Mucosa of descending colon (tissue), 3 donors: Measurements from ENCODE around the gene ANXA2R. TPM values are rescaled to one million over a fixed set of nuclear protein-coding genes. Genes with fewer than 3 reads are reported as not detected.

ENCODE experiments used
- ATAC-seq: fragments of 200-7000 bp; cut with Tn5 transposase; one replicate; pipeline ENCODE4 v1.9.1; 2020; ENCODE audit warnings: mild to moderate bottlenecking, moderate library complexity
- DNase-seq, 3 donors: peaks; one replicate each; pipeline ENCODE4 v3.0.0-alpha.2; 2020
- H3K36me3 ChIP-seq: fragments of 200-600 bp; one replicate; pipeline ENCODE4 v1.8.0; 2021; ENCODE audit warnings: low read depth, mild to moderate bottlenecking
- H3K4me1 ChIP-seq: fragments of 200-600 bp; one replicate; pipeline ENCODE4 v1.8.0; 2021; ENCODE audit warnings: low read depth, mild to moderate bottlenecking
- H3K4me3 ChIP-seq: fragments of 200-600 bp; one replicate; pipeline ENCODE4 v1.8.0; 2021; ENCODE audit warnings: mild to moderate bottlenecking
- H3K9me3 ChIP-seq: fragments of 200-600 bp; one replicate; pipeline ENCODE4 v1.8.0; 2021; ENCODE audit warnings: mild to moderate bottlenecking
- intact Hi-C, 2 donors: fragments of 100-400 bp; cut with DNase I in 1 of 2; cut with micrococcal nuclease in 1 of 2; formaldehyde crosslinking; loops; one replicate each; pipeline versions ENCODE4 v1.11.0 to v1.11.1; 2022; cut with DNase I, micrococcal nuclease
- total RNA-seq, 3 donors: library from RNA; stranded (reverse); fragmentation: NEBNext Ultra II Directional in 2 of 3; extraction: Animal tissue kit (Norgen Biotek cat#: 25700) in 2 of 3; gene quantifications; one replicate each; pipeline versions ENCODE4 v1.2.1 to v1.2.4, GENCODE V29; 2021 to 2023
- TF ChIP-seq, protein P1 (sequence below): fragments of 200-600 bp; IDR thresholded peaks from one replicate; pipeline ENCODE4 v1.8.0; 2022; ENCODE audit warnings: antibody characterized with exemption, mild to moderate bottlenecking
- donor health status: DM: no; HTN: no; CAD: no; lungs with moderate emphysema.
- donor health status: DM: no; HTN: no; CAD: no.
- donor health status: DM: no; HTN: yes; CAD: no.

Gene ANXA2R
- total RNA-seq, 3 donors from 2014 or later = 1.3 to 2.3 (median 1.8) TPM

DNA sequence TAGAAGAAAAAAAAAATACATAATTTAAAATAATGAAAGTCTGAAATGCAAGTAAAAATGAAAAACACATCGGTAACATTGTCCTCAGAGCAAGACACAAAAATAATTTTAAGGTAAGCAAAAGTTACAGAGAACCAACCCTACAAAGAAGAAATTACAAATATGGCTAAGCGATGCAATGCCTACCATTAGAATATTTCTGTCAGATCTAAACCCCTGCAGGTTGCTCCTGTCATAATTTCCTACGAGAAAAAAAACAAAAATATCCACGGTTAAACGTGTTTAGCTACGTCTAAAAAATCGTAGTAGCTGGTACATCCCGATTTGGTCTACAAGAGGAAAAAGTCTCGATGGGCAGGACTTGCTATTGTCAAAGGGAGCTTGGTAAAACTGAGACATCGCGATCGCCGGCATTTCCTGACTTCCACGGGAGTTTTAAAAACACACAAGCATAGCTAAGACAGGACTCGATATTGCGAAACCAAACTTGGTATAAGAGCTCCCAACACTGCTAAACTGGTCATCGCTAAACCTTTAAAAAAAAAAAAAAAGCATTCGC is 1.1 kb upstream of the ANXA2R start:
- no peak for ATAC-seq
- peak in 2 of 3 donors; percentile 48 to 53 for DNase-seq
- TF ChIP-seq, protein P1, sequence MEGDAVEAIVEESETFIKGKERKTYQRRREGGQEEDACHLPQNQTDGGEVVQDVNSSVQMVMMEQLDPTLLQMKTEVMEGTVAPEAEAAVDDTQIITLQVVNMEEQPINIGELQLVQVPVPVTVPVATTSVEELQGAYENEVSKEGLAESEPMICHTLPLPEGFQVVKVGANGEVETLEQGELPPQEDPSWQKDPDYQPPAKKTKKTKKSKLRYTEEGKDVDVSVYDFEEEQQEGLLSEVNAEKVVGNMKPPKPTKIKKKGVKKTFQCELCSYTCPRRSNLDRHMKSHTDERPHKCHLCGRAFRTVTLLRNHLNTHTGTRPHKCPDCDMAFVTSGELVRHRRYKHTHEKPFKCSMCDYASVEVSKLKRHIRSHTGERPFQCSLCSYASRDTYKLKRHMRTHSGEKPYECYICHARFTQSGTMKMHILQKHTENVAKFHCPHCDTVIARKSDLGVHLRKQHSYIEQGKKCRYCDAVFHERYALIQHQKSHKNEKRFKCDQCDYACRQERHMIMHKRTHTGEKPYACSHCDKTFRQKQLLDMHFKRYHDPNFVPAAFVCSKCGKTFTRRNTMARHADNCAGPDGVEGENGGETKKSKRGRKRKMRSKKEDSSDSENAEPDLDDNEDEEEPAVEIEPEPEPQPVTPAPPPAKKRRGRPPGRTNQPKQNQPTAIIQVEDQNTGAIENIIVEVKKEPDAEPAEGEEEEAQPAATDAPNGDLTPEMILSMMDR = no peak
- Histone ChIP-seq H3K4me1 (peaks cover 32% of the 10 kb centered on the region), H3K36me3 (no peaks in the 10 kb centered on the region), H3K9me3 (no peaks in the 10 kb centered on the region), H3K4me3 (peak overlapping the region; percentile 26)
- intact Hi-C loops = loop anchor here in 1 of 2 donors (5.0 kb wide), 1 partner anchor 44 kb away; no protein-coding TSS in a partner anchor

DNA sequence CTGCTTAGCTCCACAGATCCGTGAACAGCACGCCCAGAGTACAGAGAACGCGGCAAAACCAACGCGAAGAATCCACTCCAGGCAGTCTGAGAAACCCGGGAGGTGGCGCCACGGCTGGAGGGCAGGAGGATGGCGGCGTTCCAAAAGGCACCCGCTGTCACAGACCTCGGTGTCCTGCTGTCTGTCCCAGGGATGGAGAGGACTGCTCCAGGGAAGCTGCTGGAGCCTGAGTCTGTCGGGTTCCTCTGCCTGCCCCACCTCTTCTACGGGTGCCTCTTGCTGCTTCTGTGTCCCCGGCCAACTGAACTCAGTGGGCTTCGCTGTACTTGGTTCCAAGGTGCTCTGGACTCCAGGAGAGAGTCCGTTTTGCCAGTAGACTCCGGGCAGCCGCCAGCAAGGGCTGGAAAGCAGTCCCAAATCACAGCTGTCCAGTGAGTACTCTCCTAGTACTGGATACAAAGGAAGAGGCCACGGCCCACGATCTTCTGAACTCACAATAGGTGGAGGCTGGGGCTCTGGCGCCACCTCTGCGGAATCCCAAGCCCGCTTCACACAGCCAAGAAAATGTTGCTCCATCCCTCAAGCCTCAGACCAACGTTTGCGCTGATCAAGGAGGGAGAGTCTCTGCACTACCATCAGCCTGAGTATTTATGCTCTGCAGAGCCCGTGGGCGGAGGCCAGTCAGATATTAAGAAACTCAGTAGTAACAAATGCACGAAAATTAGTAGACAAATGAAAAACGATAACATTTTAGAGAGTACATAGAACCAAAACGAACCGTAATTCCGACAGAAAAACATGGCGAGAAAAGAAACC is 440 bp downstream of the ANXA2R start:
- TF ChIP-seq, protein P1 = no peak
- Histone ChIP-seq H3K4me1 (peaks cover 32% of the 10 kb centered on the region), H3K36me3 (no peaks in the 10 kb centered on the region), H3K4me3 (no peak overlapping the region), H3K9me3 (no peaks in the 10 kb centered on the region)
- ATAC-seq = peak; percentile 39
- intact Hi-C loops = loop anchor here in 1 of 2 donors (5.0 kb wide), 1 partner anchor 42 kb away; no protein-coding TSS in a partner anchor
- DNase-seq = peak; percentile 66 to 83 (median 71)

DNA sequence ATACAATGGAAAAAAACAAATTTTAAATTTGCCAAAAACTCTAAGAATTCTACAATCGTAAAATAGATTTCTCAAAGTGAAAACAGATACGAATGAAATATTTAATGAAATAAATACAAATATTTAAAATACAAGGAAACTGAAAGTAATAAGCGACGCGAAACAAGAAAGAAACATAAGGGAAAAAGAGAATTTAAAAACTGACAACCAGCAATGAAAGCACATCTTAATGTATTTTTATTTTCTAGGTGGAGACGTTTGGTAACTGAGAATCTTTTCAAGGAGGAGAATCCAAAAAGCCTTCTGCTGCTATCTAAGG is 1.0 kb downstream of the ANXA2R start:
- intact Hi-C loops = no loop called here
- Histone ChIP-seq H3K4me1 (peaks cover 32% of the 10 kb centered on the region), H3K4me3 (no peak overlapping the region), H3K36me3 (no peaks in the 10 kb centered on the region), H3K9me3 (no peaks in the 10 kb centered on the region)
- TF ChIP-seq, protein P1 = no peak
- ATAC-seq = no peak
- no peak for DNase-seq

DNA sequence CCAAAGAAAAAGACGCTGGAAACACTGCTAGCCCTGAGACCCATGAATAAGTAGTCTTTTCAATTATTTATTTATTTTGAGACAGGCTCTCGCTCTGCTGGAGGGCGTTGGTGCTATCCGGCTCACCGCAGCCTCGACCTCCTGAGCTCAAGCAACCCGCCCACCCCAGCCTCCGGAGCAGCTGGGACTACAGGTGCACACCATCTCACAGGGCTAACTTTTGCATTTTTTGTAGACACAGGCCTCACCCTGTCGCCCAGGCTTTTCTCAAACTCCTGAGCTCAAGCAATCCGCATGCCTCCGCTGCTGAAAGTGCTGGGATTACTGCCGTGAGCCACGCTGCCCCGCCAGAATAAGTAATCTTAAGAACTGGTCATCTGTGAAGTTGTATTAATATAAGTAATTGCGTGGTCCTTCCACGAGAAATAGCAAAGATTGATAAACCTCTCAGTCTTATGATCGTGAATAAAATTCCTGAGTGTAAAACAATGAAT is 1.6 kb downstream of the ANXA2R start:
- TF ChIP-seq, protein P1 = no peak
- H3K9me3 ChIP-seq = no peaks in the 10 kb centered on the region
- intact Hi-C loops = no loop called here
- H3K4me1 ChIP-seq = peaks cover 32% of the 10 kb centered on the region
- ATAC-seq (no peak), DNase-seq (peak in 2 of 3 donors; percentile 40 to 67)
- H3K36me3 ChIP-seq = no peaks in the 10 kb centered on the region
- no peak overlapping the region for H3K4me3 ChIP-seq

DNA sequence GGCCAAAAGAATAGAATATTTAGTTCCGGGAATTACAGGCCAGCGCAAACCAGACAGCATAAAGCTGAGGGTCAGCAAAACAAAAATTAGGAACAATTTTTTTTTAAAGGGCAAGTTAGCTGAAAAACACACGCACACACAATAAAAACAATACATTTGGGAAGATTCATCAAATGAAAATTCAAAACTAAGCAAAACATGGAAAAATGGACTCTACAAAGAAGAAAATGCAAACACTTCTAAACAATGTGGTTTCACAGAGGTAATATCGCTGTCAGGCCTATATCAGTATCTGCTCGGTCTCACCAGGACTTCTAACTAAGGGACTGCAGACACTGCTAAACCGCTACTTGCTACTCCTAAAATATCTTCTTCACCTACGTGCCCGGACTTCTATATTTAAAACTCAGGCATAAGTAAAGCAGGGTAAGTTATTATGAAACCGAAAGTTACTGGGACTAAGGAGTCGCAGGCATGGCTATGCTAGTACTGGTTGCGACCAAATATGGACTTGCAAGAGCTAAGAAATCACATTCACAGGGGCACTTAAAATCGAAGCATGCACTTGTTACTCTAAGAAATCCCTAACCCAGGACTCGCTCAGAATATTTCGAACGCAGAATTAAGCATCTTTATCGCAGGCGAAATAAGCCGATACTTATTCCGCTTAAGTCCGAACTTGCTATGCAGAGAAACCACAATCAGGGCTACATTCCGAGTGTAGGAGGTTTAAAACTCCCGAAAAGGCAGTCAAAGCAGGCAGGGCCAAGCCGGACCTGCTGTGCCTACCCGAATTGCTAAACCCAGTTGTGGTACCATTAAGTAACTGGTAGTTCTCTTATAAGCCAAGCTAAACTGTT is 2.3 kb downstream of the ANXA2R start:
- H3K36me3 ChIP-seq = no peaks in the 10 kb centered on the region
- intact Hi-C loops = no loop called here
- no peaks in the 10 kb centered on the region for H3K9me3 ChIP-seq
- TF ChIP-seq, protein P1 = no peak
- peaks cover 29% of the 10 kb centered on the region for H3K4me1 ChIP-seq
- no peak overlapping the region for H3K4me3 ChIP-seq
- peak in 1 of 3 donors; percentile 35 for DNase-seq
- ATAC-seq = no peak
